K562 (cell line): Measurements from ENCODE around the gene MIXL1. TPM values are rescaled to one million over a fixed set of nuclear protein-coding genes. Genes with fewer than 3 reads are reported as not detected.

Experiments used
- CHCHD3 ChIP-seq: fragments of 250-450 bp; sonication (Bioruptor Pico); IDR thresholded peaks from 2 replicates; pipeline ENCODE4 v2.1.2; 2022; ENCODE audit warnings: mild to moderate bottlenecking
- KDM5B ChIP-seq: fragments of 200-600 bp; sonication (generic); IDR thresholded peaks from 2 replicates; pipeline ENCODE4 v1.6.1; 2012; ENCODE audit warnings: low read depth, mild to moderate bottlenecking, moderate library complexity, low read length, control low read depth, inconsistent platforms; ENCODE audit not compliant: insufficient replicate concordance
- MAZ ChIP-seq, 2 experiments: fragments of 450-650 bp in 1 of 2; sonication (generic) in 1 of 2; formaldehyde crosslinking; IDR thresholded peaks in 1 of 2; conservative IDR thresholded peaks in 1 of 2; 2 replicates each; pipeline versions ENCODE4 v1.4.0 to v1.5.0; 2020; ENCODE audit warnings: mild to moderate bottlenecking in 1 of 2, missing genetic modification reagents in 1 of 2
- NCOA6 ChIP-seq: fragments of 450-650 bp; IDR thresholded peaks from 2 replicates; pipeline ENCODE4 v1.6.1; 2017; ENCODE audit warnings: mild to moderate bottlenecking
- ZBTB7A ChIP-seq: IDR thresholded peaks from 2 replicates; pipeline ENCODE4 v1.6.1; 2011; ENCODE audit warnings: low read depth, mild to moderate bottlenecking, low read length, moderate library complexity, borderline replicate concordance; ENCODE audit not compliant: control insufficient read depth
- ZNF175 ChIP-seq: fragments of 200-800 bp; sonication (Bioruptor generic); IDR thresholded peaks from 2 replicates; pipeline ENCODE4 v1.6.1; 2016; ENCODE audit warnings: low read depth, mild to moderate bottlenecking, missing genetic modification characterization, missing compliant biosample characterization
- ZNF282 ChIP-seq: sonication (generic); formaldehyde crosslinking; IDR thresholded peaks from 2 replicates; pipeline ENCODE4 v1.8.1; 2023; ENCODE audit warnings: missing genetic modification reagents
- ZNF695 ChIP-seq: fragments of 450-650 bp; formaldehyde crosslinking; IDR thresholded peaks from 2 replicates; pipeline ENCODE4 v1.4.0; 2020; ENCODE audit warnings: mild to moderate bottlenecking, moderate library complexity
- ZSCAN29 ChIP-seq: fragments of 450-650 bp; IDR thresholded peaks from 2 replicates; pipeline ENCODE4 v1.6.1; 2017
- polyA plus RNA-seq, 8 experiments: library from polyadenylated mRNA; depleted of rRNA in 4 of 8; stranded (reverse) in 5 of 8; unstranded in 3 of 8; fragments of >200 nt; fragmentation: Nextera tagmentation in 2 of 8; fragmentation: Illumina TruSeq in 1 of 8; extraction: Ambion mirVana in 2 of 8; extraction: Trizol in 1 of 8; gene quantifications; 2 replicates each; pipeline versions ENCODE4 v1.2.1 to v1.2.3, GENCODE V29; 2011 to 2014; ENCODE audit warnings: inconsistent platforms in 1 of 8, missing spikeins in 1 of 8
- total RNA-seq, 7 experiments: library from RNA; depleted of rRNA in 6 of 7; stranded (reverse); fragments of >200 nt in 6 of 7; fragmentation: Illumina TruSeq in 2 of 7; extraction: Trizol in 2 of 7; gene quantifications; 2 replicates each; pipeline versions ENCODE4 v1.2.1 to v1.2.3, GENCODE V29; 2011 to 2021; ENCODE audit warnings: low replicate concordance in 1 of 7
- TF ChIP-seq, protein P1 (sequence below): IDR thresholded peaks from 3 replicates; pipeline ENCODE4 v1.6.1; 2011; ENCODE audit warnings: borderline replicate concordance, mild to moderate bottlenecking, moderate library complexity; ENCODE audit not compliant: insufficient read length; ENCODE audit errors: extremely low read depth
- TF ChIP-seq, protein P2 (sequence below): fragments of 250-450 bp; sonication (Bioruptor Pico); IDR thresholded peaks from 2 replicates; pipeline ENCODE4 v1.9.0; 2021; ENCODE audit warnings: mild to moderate bottlenecking
- TF ChIP-seq, protein P3 (sequence below): fragments of 200-600 bp; sonication (generic); IDR thresholded peaks from one replicate; pipeline ENCODE4 v1.6.1; 2012; ENCODE audit warnings: mild to moderate bottlenecking, low read depth, low read length, inconsistent platforms
- TF ChIP-seq, protein P4 (sequence below): sonication (generic); formaldehyde crosslinking; IDR thresholded peaks from 2 replicates; pipeline ENCODE4 v1.8.0; 2022; ENCODE audit warnings: mild to moderate bottlenecking, missing genetic modification reagents

Gene MIXL1
- total and polyA plus RNA-seq, 9 of the 15 experiments (the other 6 are each of a cell fraction or from before 2014, with no cell fraction given): not detected

DNA sequence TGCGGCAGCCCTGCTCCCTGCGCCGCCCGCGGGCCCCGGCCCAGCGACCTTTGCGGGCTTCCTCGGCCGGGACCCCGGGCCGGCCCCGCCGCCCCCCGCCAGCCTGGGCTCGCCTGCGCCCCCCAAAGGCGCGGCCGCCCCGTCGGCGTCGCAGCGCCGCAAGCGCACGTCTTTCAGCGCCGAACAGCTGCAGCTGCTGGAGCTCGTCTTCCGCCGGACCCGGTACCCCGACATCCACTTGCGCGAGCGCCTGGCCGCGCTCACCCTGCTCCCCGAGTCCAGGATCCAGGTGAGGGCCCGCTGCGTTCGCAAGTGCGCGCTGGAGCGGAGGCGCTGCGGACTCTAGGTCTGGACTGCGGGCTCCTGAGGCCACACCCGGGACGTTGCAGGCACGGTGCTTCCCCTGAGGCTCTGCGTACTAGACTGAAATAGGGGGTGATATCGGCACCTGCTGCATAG, 351 bp downstream of the MIXL1 start (continued):
- TF ChIP-seq, protein P1, sequence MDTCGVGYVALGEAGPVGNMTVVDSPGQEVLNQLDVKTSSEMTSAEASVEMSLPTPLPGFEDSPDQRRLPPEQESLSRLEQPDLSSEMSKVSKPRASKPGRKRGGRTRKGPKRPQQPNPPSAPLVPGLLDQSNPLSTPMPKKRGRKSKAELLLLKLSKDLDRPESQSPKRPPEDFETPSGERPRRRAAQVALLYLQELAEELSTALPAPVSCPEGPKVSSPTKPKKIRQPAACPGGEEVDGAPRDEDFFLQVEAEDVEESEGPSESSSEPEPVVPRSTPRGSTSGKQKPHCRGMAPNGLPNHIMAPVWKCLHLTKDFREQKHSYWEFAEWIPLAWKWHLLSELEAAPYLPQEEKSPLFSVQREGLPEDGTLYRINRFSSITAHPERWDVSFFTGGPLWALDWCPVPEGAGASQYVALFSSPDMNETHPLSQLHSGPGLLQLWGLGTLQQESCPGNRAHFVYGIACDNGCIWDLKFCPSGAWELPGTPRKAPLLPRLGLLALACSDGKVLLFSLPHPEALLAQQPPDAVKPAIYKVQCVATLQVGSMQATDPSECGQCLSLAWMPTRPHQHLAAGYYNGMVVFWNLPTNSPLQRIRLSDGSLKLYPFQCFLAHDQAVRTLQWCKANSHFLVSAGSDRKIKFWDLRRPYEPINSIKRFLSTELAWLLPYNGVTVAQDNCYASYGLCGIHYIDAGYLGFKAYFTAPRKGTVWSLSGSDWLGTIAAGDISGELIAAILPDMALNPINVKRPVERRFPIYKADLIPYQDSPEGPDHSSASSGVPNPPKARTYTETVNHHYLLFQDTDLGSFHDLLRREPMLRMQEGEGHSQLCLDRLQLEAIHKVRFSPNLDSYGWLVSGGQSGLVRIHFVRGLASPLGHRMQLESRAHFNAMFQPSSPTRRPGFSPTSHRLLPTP: no peak
- TF ChIP-seq ZNF175 (CRISPR knock-in tag): no peak
- TF ChIP-seq ZNF695 (CRISPR knock-in tag): no peak
- TF ChIP-seq ZNF282 (CRISPR knock-in tag): no peak
- no peak for TF ChIP-seq ZSCAN29
- TF ChIP-seq ZBTB7A: peak; percentile 61; the same call in 1 of the 2 replicates
- TF ChIP-seq KDM5B: peak; percentile 27
- TF ChIP-seq, protein P2, sequence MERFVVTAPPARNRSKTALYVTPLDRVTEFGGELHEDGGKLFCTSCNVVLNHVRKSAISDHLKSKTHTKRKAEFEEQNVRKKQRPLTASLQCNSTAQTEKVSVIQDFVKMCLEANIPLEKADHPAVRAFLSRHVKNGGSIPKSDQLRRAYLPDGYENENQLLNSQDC (CRISPR knock-in tag): no peak
- TF ChIP-seq, protein P3, sequence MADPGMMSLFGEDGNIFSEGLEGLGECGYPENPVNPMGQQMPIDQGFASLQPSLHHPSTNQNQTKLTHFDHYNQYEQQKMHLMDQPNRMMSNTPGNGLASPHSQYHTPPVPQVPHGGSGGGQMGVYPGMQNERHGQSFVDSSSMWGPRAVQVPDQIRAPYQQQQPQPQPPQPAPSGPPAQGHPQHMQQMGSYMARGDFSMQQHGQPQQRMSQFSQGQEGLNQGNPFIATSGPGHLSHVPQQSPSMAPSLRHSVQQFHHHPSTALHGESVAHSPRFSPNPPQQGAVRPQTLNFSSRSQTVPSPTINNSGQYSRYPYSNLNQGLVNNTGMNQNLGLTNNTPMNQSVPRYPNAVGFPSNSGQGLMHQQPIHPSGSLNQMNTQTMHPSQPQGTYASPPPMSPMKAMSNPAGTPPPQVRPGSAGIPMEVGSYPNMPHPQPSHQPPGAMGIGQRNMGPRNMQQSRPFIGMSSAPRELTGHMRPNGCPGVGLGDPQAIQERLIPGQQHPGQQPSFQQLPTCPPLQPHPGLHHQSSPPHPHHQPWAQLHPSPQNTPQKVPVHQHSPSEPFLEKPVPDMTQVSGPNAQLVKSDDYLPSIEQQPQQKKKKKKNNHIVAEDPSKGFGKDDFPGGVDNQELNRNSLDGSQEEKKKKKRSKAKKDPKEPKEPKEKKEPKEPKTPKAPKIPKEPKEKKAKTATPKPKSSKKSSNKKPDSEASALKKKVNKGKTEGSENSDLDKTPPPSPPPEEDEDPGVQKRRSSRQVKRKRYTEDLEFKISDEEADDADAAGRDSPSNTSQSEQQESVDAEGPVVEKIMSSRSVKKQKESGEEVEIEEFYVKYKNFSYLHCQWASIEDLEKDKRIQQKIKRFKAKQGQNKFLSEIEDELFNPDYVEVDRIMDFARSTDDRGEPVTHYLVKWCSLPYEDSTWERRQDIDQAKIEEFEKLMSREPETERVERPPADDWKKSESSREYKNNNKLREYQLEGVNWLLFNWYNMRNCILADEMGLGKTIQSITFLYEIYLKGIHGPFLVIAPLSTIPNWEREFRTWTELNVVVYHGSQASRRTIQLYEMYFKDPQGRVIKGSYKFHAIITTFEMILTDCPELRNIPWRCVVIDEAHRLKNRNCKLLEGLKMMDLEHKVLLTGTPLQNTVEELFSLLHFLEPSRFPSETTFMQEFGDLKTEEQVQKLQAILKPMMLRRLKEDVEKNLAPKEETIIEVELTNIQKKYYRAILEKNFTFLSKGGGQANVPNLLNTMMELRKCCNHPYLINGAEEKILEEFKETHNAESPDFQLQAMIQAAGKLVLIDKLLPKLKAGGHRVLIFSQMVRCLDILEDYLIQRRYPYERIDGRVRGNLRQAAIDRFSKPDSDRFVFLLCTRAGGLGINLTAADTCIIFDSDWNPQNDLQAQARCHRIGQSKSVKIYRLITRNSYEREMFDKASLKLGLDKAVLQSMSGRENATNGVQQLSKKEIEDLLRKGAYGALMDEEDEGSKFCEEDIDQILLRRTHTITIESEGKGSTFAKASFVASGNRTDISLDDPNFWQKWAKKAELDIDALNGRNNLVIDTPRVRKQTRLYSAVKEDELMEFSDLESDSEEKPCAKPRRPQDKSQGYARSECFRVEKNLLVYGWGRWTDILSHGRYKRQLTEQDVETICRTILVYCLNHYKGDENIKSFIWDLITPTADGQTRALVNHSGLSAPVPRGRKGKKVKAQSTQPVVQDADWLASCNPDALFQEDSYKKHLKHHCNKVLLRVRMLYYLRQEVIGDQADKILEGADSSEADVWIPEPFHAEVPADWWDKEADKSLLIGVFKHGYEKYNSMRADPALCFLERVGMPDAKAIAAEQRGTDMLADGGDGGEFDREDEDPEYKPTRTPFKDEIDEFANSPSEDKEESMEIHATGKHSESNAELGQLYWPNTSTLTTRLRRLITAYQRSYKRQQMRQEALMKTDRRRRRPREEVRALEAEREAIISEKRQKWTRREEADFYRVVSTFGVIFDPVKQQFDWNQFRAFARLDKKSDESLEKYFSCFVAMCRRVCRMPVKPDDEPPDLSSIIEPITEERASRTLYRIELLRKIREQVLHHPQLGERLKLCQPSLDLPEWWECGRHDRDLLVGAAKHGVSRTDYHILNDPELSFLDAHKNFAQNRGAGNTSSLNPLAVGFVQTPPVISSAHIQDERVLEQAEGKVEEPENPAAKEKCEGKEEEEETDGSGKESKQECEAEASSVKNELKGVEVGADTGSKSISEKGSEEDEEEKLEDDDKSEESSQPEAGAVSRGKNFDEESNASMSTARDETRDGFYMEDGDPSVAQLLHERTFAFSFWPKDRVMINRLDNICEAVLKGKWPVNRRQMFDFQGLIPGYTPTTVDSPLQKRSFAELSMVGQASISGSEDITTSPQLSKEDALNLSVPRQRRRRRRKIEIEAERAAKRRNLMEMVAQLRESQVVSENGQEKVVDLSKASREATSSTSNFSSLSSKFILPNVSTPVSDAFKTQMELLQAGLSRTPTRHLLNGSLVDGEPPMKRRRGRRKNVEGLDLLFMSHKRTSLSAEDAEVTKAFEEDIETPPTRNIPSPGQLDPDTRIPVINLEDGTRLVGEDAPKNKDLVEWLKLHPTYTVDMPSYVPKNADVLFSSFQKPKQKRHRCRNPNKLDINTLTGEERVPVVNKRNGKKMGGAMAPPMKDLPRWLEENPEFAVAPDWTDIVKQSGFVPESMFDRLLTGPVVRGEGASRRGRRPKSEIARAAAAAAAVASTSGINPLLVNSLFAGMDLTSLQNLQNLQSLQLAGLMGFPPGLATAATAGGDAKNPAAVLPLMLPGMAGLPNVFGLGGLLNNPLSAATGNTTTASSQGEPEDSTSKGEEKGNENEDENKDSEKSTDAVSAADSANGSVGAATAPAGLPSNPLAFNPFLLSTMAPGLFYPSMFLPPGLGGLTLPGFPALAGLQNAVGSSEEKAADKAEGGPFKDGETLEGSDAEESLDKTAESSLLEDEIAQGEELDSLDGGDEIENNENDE: no peak
- TF ChIP-seq NCOA6: peak; percentile 72
- no peak for TF ChIP-seq CHCHD3 (CRISPR knock-in tag)
- TF ChIP-seq MAZ (CRISPR knock-in tag; conservative IDR thresholded peaks at IDR 0.05 in 1 of 2, IDR thresholded peaks at IDR 0.05 in 1 of 2): no peak
- TF ChIP-seq, protein P4, sequence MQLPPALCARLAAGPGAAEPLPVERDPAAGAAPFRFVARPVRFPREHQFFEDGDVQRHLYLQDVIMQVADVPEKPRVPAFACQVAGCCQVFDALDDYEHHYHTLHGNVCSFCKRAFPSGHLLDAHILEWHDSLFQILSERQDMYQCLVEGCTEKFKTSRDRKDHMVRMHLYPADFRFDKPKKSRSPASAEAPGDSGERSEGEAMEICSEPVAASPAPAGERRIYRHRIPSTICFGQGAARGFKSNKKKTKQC (CRISPR knock-in tag): no peak
